GM12801 (cell line): ENCODE measurements around the gene DENND2D.

Experiments used
- CTCF ChIP-seq: IDR thresholded peaks from one replicate; pipeline ENCODE4 v1.5.1; 2011; ENCODE audit warnings: control low read depth; ENCODE audit not compliant: insufficient read length; ENCODE audit errors: extremely low read depth

Gene DENND2D

GRCh38 chr1:111236806-111237205 is 36.4 kb upstream of the DENND2D start:
- no peak for TF ChIP-seq CTCF

- no peak for TF ChIP-seq CTCF
Observed at GRCh38 chr1:111236379-111236778, 35.9 kb upstream of the DENND2D start.

- no peak for TF ChIP-seq CTCF
Observed at GRCh38 chr1:111234866-111235265, 34.4 kb upstream of the DENND2D start.

GRCh38 chr1:111234258-111234657 is 33.8 kb upstream of the DENND2D start:
- no peak for TF ChIP-seq CTCF

GRCh38 chr1:111232134-111232533 is 31.7 kb upstream of the DENND2D start:
- no peak for TF ChIP-seq CTCF

GRCh38 chr1:111228748-111229126 is 28.3 kb upstream of the DENND2D start:
- TF ChIP-seq CTCF = no peak

GRCh38 chr1:111227851-111228747 is 27.7 kb upstream of the DENND2D start:
- TF ChIP-seq CTCF = no peak
